Activated naive CD4-positive, alpha-beta T cell treated with anti-CD3 and anti-CD28 coated beads, Interleukin-2, amount 10 ng/mL, durations not matched to agents 7 days and 5 days (primary cell): ENCODE data around the gene CALU.
A peak's percentile ranks its signal among the peaks of the same experiment; 100 is the strongest.

ENCODE experiments used
- CTCF ChIA-PET: fragments of 350-600 bp; sonication (Branson Sonifier 250); formaldehyde crosslinking; loops from one replicate; lab custom pipeline; 2021; ENCODE audit warnings: antibody characterized with exemption; lab: Charles Lee
- DNase-seq: peaks from one replicate; pipeline ENCODE4 v3.0.0-alpha.2; 2020
- H3K27ac Mint-ChIP-seq: one replicate; pipeline ENCODE4 v1.8.0; 2021; ENCODE audit warnings: mild to moderate bottlenecking, moderate library complexity, mixed read lengths
- H3K27me3 Mint-ChIP-seq: one replicate; pipeline ENCODE4 v1.8.0; 2021; ENCODE audit warnings: mild to moderate bottlenecking, mixed read lengths
- H3K36me3 Mint-ChIP-seq: one replicate; pipeline ENCODE4 v1.8.0; 2021; ENCODE audit warnings: mixed read lengths
- H3K4me1 Mint-ChIP-seq: one replicate; pipeline ENCODE4 v1.8.0; 2021; ENCODE audit warnings: mixed read lengths
- H3K4me3 Mint-ChIP-seq: one replicate; pipeline ENCODE4 v1.8.0; 2021; ENCODE audit warnings: mild to moderate bottlenecking, moderate library complexity, mixed read lengths
- H3K9me3 Mint-ChIP-seq: one replicate; pipeline ENCODE4 v1.8.0; 2021; ENCODE audit warnings: mixed read lengths

The CALU gene

GRCh38 chr7:128747327-128748079, 8.3 kb downstream of the CALU start:
- CTCF ChIA-PET: no interaction called here
- Mint-ChIP-seq H3K9me3 (no peaks in the 10 kb centered on the region), H3K36me3 (peaks cover 25% of the 10 kb centered on the region), H3K4me3 (no peak overlapping the region), H3K27me3 (no peaks in the 10 kb centered on the region), H3K4me1 (peaks cover 13% of the 10 kb centered on the region), H3K27ac (no peak overlapping the region)
- no peak for DNase-seq

- H3K36me3 Mint-ChIP-seq: peaks cover 36% of the 10 kb centered on the region
- no peak overlapping the region for H3K27ac Mint-ChIP-seq
- CTCF ChIA-PET: no interaction called here
- no peaks in the 10 kb centered on the region for H3K27me3 Mint-ChIP-seq
- no peaks in the 10 kb centered on the region for H3K9me3 Mint-ChIP-seq
- no peak overlapping the region for H3K4me3 Mint-ChIP-seq
- no peak for DNase-seq
- no peaks in the 10 kb centered on the region for H3K4me1 Mint-ChIP-seq
Measured at GRCh38 chr7:128752251-128752650, 13.1 kb downstream of the CALU start.

- CTCF ChIA-PET: interaction anchor here (0.9 kb wide), 2 partner anchors 12 to 408 kb away, joined by 3 to 4 read pairs; no protein-coding TSS in a partner anchor
- no peak overlapping the region for H3K27ac Mint-ChIP-seq
- no peak overlapping the region for H3K4me3 Mint-ChIP-seq
- H3K36me3 Mint-ChIP-seq: peaks cover 44% of the 10 kb centered on the region
- DNase-seq: no peak
- H3K4me1 Mint-ChIP-seq: no peaks in the 10 kb centered on the region
- no peaks in the 10 kb centered on the region for H3K27me3 Mint-ChIP-seq
- H3K9me3 Mint-ChIP-seq: no peaks in the 10 kb centered on the region
Measured at GRCh38 chr7:128755075-128755818, 16.1 kb downstream of the CALU start.

- CTCF ChIA-PET: no interaction called here
- H3K9me3 Mint-ChIP-seq: no peaks in the 10 kb centered on the region
- no peak overlapping the region for H3K4me3 Mint-ChIP-seq
- peaks cover 44% of the 10 kb centered on the region for H3K36me3 Mint-ChIP-seq
- H3K4me1 Mint-ChIP-seq: no peaks in the 10 kb centered on the region
- H3K27me3 Mint-ChIP-seq: no peaks in the 10 kb centered on the region
- DNase-seq: no peak
- no peak overlapping the region for H3K27ac Mint-ChIP-seq
Measured at GRCh38 chr7:128755819-128756476, 16.8 kb downstream of the CALU start.

- H3K9me3 Mint-ChIP-seq: no peaks in the 10 kb centered on the region
- H3K27ac Mint-ChIP-seq: no peak overlapping the region
- CTCF ChIA-PET: no interaction called here
- DNase-seq: no peak
- H3K4me1 Mint-ChIP-seq: no peaks in the 10 kb centered on the region
- peaks cover 50% of the 10 kb centered on the region for H3K36me3 Mint-ChIP-seq
- H3K27me3 Mint-ChIP-seq: no peaks in the 10 kb centered on the region
- H3K4me3 Mint-ChIP-seq: no peak overlapping the region
Measured at GRCh38 chr7:128757203-128757602, 18.0 kb downstream of the CALU start.

GRCh38 chr7:128758553-128758952, 19.4 kb downstream of the CALU start:
- H3K4me3 Mint-ChIP-seq: no peak overlapping the region
- CTCF ChIA-PET: no interaction called here
- DNase-seq: no peak
- no peak overlapping the region for H3K27ac Mint-ChIP-seq
- peaks cover 47% of the 10 kb centered on the region for H3K36me3 Mint-ChIP-seq
- H3K27me3 Mint-ChIP-seq: no peaks in the 10 kb centered on the region
- no peaks in the 10 kb centered on the region for H3K9me3 Mint-ChIP-seq
- no peaks in the 10 kb centered on the region for H3K4me1 Mint-ChIP-seq

- DNase-seq: no peak
- H3K4me3 Mint-ChIP-seq: no peak overlapping the region
- H3K36me3 Mint-ChIP-seq: peaks cover 44% of the 10 kb centered on the region
- no peaks in the 10 kb centered on the region for H3K27me3 Mint-ChIP-seq
- CTCF ChIA-PET: no interaction called here
- no peaks in the 10 kb centered on the region for H3K4me1 Mint-ChIP-seq
- peak overlapping the region; percentile 7 for H3K27ac Mint-ChIP-seq
- H3K9me3 Mint-ChIP-seq: no peaks in the 10 kb centered on the region
Measured at GRCh38 chr7:128759242-128759641, 20.1 kb downstream of the CALU start.

- Mint-ChIP-seq H3K9me3 (no peaks in the 10 kb centered on the region), H3K4me1 (no peaks in the 10 kb centered on the region), H3K27me3 (no peaks in the 10 kb centered on the region), H3K4me3 (no peak overlapping the region), H3K27ac (no peak overlapping the region), H3K36me3 (peaks cover 38% of the 10 kb centered on the region)
- CTCF ChIA-PET: no interaction called here
- no peak for DNase-seq
Measured at GRCh38 chr7:128763541-128763940, 24.4 kb downstream of the CALU start.

GRCh38 chr7:128767475-128768110, 28.4 kb downstream of the CALU start:
- DNase-seq: no peak
- CTCF ChIA-PET: interaction anchor here (0.5 to 1.0 kb wide), 2 partner anchors 13 to 383 kb away, joined by 3 to 4 read pairs; no protein-coding TSS in a partner anchor
- Mint-ChIP-seq H3K4me3 (no peak overlapping the region), H3K4me1 (no peaks in the 10 kb centered on the region), H3K27ac (no peak overlapping the region), H3K36me3 (peaks cover 48% of the 10 kb centered on the region), H3K27me3 (no peaks in the 10 kb centered on the region), H3K9me3 (no peaks in the 10 kb centered on the region)

GRCh38 chr7:128770233-128770632, 31.1 kb downstream of the CALU start:
- Mint-ChIP-seq H3K9me3 (no peaks in the 10 kb centered on the region), H3K36me3 (peaks cover 60% of the 10 kb centered on the region), H3K27me3 (no peaks in the 10 kb centered on the region), H3K4me3 (no peak overlapping the region), H3K27ac (peak overlapping the region; percentile 55), H3K4me1 (no peaks in the 10 kb centered on the region)
- CTCF ChIA-PET: no interaction called here
- no peak for DNase-seq

GRCh38 chr7:128773604-128774003, 34.4 kb downstream of the CALU start:
- DNase-seq: no peak
- CTCF ChIA-PET: no interaction called here
- no peaks in the 10 kb centered on the region for H3K27me3 Mint-ChIP-seq
- peaks cover 49% of the 10 kb centered on the region for H3K36me3 Mint-ChIP-seq
- H3K4me1 Mint-ChIP-seq: no peaks in the 10 kb centered on the region
- no peak overlapping the region for H3K4me3 Mint-ChIP-seq
- no peak overlapping the region for H3K27ac Mint-ChIP-seq
- peaks cover 16% of the 10 kb centered on the region for H3K9me3 Mint-ChIP-seq

GRCh38 chr7:128774029-128774689, 35.0 kb downstream of the CALU start:
- no peaks in the 10 kb centered on the region for H3K4me1 Mint-ChIP-seq
- H3K36me3 Mint-ChIP-seq: peaks cover 44% of the 10 kb centered on the region
- no peaks in the 10 kb centered on the region for H3K27me3 Mint-ChIP-seq
- H3K27ac Mint-ChIP-seq: no peak overlapping the region
- DNase-seq: no peak
- H3K4me3 Mint-ChIP-seq: no peak overlapping the region
- CTCF ChIA-PET: no interaction called here
- H3K9me3 Mint-ChIP-seq: peaks cover 16% of the 10 kb centered on the region

- CTCF ChIA-PET: no interaction called here
- no peak overlapping the region for H3K4me3 Mint-ChIP-seq
- DNase-seq: no peak
- no peaks in the 10 kb centered on the region for H3K4me1 Mint-ChIP-seq
- peaks cover 37% of the 10 kb centered on the region for H3K36me3 Mint-ChIP-seq
- H3K27me3 Mint-ChIP-seq: no peaks in the 10 kb centered on the region
- peak overlapping the region; percentile 54 for H3K27ac Mint-ChIP-seq
- peaks cover 16% of the 10 kb centered on the region for H3K9me3 Mint-ChIP-seq
Measured at GRCh38 chr7:128774921-128775320, 35.8 kb downstream of the CALU start.
